ENCODE data around the gene GPR26.

GPR26 gene

DNA sequence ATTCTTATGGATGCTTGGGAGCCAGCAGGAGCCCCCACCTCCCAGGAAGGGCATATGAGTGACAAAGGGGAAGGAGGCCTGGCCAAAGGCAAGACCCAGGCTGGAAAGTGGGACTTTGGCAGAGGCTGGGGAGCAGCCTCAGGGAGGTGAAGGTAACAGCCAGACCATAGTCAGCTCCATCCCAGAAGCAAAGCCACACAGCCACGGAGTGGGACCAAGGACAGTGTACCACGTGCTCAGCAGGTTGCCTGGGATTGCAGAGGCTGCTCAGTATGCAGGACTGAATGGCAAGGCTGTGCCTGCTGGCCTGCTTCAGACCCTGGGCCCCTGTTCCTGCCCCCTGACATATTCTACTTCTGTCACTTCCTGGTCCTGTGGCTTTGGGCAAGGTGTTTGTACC lies 17.6 kb upstream of the GPR26 start:
- FAIRE-seq, result no peak

DNA sequence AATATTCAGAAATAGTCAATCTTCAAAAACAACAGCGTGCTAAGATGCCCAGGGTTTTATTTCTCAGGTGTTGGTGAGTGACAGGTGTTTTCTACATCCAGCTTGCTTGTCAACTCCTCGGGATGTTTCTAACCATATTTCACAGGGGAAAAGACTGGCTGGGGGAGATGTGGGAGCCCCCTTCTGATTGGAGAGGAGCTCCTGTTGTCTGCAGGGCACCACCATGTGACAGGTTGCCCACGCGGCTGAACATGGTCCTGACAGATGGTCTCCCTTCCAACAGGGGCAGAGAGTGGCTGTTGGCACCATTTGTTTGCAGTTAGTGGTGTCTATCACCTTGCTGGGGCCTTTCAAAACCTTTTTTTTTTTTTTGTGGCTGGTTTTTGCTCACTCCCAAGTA lies 16.5 kb upstream of the GPR26 start:
- no peak for FAIRE-seq

GRCh38 chr10:123651421-123652047 lies 14.6 kb upstream of the GPR26 start:
- FAIRE-seq, result no peak

DNA sequence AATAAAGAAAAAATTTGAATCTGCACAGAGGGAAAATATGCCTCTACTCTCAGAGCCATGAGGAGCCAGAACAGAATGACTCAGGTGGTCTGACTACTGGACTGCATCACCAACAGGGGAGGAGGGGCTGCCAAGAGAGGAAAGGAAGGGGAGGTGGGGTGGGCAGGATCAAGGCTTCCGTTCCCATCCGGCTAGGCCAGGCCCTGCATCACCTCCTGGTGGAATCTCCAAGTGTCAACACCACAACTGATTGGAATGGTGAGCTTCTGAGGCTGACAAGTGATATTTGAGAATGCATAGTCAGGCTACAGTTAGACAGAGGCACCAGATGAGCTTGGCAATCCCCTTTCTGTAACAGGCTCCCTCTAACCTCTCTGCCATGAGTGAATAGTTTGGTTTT lies 10.4 kb upstream of the GPR26 start:
- no peak for FAIRE-seq

GRCh38 chr10:123663522-123663921 lies 2.6 kb upstream of the GPR26 start:
- FAIRE-seq, result no peak

GRCh38 chr10:123665491-123666286 lies 466 bp upstream of the GPR26 start:
- no peak for FAIRE-seq

DNA sequence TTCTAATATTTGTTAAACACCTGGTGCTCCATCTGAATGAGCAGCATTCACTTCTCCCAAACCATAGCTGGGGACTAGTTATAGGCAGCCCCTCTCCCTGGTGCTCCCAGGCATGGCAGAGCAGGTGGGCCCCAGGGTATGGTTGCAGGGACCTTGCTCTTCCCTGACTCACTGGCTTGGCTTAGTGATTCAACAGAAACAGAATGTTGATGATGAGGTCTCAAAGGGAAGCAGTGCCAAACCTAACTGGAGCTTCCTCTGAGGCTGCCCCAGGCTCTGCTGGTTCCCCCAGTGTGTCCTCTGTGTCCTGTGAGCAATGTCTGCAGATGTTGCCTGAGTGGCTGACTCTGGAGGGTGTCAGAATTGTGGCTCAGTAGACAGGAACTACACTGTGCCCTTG lies 3.7 kb downstream of the GPR26 start:
- FAIRE-seq, result no peak

GRCh38 chr10:123673198-123673597 lies 7.0 kb downstream of the GPR26 start:
- no peak for FAIRE-seq

GRCh38 chr10:123674741-123675140 lies 8.6 kb downstream of the GPR26 start:
- FAIRE-seq, result no peak

GRCh38 chr10:123675811-123676210 lies 9.7 kb downstream of the GPR26 start:
- FAIRE-seq, result no peak

- no peak for FAIRE-seq
Observed at GRCh38 chr10:123677556-123677955, 11.4 kb downstream of the GPR26 start.

DNA sequence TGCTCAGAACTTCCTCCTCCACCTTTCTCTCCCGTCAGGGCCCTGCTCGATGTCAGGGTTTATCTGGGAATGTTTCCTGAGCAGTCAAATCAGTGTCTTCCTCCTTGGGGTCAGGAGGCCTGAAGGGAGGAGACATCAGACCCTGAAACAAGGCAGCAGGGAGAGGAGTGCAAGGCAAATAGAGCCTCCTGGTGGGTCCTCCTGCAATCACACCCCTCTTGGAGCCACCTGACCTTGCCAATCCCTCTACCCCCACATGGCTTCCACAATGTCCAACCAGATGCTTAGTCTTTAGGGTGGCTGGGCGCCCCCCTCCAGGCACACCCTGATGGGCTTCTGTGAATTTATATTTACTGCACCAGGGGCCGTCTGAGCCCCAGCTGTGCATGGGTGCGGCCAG lies 12.2 kb downstream of the GPR26 start:
- FAIRE-seq, result no peak

- no peak for FAIRE-seq
Observed at GRCh38 chr10:123681285-123681684, 15.1 kb downstream of the GPR26 start.

GRCh38 chr10:123682477-123682876 lies 16.3 kb downstream of the GPR26 start:
- no peak for FAIRE-seq

DNA sequence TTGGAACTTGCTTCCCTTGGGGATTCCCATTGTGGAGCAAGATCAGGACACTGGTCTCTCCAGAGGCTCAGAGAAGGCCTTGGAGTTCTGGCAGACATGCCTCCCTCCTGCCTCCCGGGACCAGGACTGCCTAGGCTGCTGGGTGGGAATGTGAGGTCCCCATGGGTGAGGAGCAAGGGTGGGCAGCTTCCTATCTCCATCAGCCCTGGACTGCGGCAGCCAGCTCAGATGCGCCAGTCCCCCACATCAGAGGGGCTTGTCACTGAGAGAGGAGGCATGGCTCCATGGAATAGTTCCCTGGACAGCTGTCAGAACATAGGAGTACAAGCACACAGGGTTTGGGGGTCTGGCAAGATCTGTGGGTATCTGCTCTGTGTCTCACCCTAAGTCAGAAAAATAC lies 17.3 kb downstream of the GPR26 start:
- FAIRE-seq, result no peak

GRCh38 chr10:123683865-123684264 lies 17.7 kb downstream of the GPR26 start:
- no peak for FAIRE-seq

DNA sequence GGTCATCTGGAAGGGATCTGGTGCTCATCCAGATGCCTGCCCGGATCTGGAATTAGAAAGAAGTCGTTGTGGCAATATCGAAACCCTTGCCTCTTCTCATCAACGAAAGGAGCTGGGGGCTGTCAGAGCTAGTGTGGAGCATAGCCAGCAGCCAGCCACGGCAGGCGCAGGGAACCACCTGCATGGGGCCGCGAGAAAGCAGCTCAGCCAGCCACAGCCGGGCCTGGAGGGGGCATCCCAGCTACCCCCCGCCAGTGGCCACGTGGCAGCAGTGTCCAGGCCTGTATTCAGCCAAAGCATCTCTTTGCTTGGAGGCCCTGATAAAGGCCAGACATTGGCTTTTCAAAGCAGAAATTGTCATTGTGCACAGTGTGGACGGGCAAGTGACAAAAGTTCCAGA lies 19.1 kb downstream of the GPR26 start:
- FAIRE-seq, result no peak

- FAIRE-seq, result no peak
Observed at GRCh38 chr10:123687758-123688157, 21.6 kb downstream of the GPR26 start.

GRCh38 chr10:123689880-123690279 lies 23.7 kb downstream of the GPR26 start:
- no peak for FAIRE-seq

- FAIRE-seq, result no peak
Observed at GRCh38 chr10:123703195-123703790, 37.1 kb downstream of the GPR26 start.

DNA sequence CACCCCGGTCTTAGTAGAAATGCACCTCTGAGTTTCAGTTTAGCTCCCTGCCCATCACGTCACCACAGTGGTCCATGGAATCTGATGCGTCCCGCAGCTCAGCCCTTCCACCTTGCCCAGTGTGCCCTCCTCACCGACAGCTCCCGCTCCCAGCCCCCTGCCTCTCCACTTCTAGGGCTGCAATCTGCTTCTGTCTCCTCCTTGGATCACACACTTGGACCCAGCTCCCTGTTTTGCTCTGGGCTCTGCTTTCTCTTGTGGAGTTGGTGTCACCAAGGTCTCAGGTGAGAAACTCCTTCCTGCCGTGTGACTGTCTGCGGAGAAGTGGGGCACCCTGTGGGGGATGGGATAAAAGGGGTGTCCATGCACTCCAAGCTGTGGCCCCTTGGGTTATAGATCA lies 37.9 kb downstream of the GPR26 start:
- no peak for FAIRE-seq

DNA sequence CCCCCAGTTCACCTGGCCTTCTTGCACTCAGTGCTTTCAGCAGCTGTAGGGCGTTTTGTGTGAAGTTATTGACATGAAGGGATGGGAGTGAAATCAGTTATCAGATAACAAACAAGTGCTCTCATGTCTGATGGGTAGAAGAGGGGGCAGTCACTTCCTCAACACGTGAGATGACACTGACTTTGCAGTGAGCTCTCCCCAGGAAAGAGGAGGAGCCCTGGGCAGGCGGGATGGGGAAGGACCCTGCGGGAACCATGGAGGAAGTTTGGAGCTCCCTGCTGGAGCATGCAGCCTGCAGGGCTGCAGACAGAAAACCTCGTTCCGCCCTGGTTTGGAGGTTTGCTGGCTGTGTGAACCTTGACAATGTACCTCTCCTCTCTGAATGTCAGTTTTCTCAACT lies 38.7 kb downstream of the GPR26 start:
- no peak for FAIRE-seq

DNA sequence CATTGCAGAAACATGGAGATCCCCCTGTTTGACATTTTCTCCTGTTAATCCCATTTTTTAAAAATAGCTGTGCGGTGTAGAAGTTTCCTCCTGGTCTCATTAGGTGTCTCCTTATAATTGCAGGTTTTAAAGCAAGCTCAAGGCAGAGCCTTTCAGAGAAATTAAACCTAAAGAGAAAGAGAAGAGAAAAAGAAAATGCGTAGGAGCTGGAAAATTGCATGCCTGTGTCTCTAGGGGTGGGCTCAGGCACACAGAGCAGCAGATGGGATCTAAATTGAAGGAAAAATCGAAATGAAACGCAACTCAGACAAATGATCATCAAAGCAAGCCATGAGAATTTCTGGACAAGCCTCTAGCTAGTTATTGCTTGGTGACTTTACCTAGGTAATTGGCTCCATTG lies 40.1 kb downstream of the GPR26 start:
- no peak for FAIRE-seq

- FAIRE-seq, result no peak
Observed at GRCh38 chr10:123715546-123715945, 49.4 kb downstream of the GPR26 start.

All from colon (tissue), 2 donors.